Stimulated activated memory B cell treated with anti-CD40 and anti-IgM and Interleukin-4, amounts not matched to agents 10 μg/mL and 1 μg/mL and 100 μg/mL, for 72 hours (primary cell): ENCODE results near the gene LCE7A.

Source experiments
- ATAC-seq: fragments of 150-1000 bp; cut with Tn5 transposase; 2 replicates; pipeline ENCODE4 v1.10.0; 2021
- H3K27ac Mint-ChIP-seq: one replicate; pipeline ENCODE4 v1.8.0; 2022; ENCODE audit warnings: mild to moderate bottlenecking, mixed read lengths
- H3K27me3 Mint-ChIP-seq: one replicate; pipeline ENCODE4 v1.8.0; 2022; ENCODE audit warnings: mixed read lengths
- H3K36me3 Mint-ChIP-seq: one replicate; pipeline ENCODE4 v1.8.0; 2022; ENCODE audit warnings: mixed read lengths
- H3K4me1 Mint-ChIP-seq: one replicate; pipeline ENCODE4 v1.8.0; 2022; ENCODE audit warnings: mixed read lengths
- H3K4me3 Mint-ChIP-seq: one replicate; pipeline ENCODE4 v1.8.0; 2022; ENCODE audit warnings: mild to moderate bottlenecking, moderate library complexity, mixed read lengths
- H3K9me3 Mint-ChIP-seq: one replicate; pipeline ENCODE4 v1.8.0; 2022; ENCODE audit warnings: mixed read lengths

Gene LCE7A

GRCh38 chr1:152870831-152871730 lies 11.3 kb downstream of the LCE7A start:
- Mint-ChIP-seq H3K27me3 (peaks cover 28% of the 10 kb centered on the region), H3K27ac (no peak overlapping the region), H3K4me3 (no peak overlapping the region), H3K9me3 (no peaks in the 10 kb centered on the region), H3K36me3 (no peaks in the 10 kb centered on the region), H3K4me1 (peaks cover 14% of the 10 kb centered on the region)
- ATAC-seq: no peak

GRCh38 chr1:152871731-152872126 lies 11.9 kb downstream of the LCE7A start:
- no peaks in the 10 kb centered on the region for H3K36me3 Mint-ChIP-seq
- H3K4me1 Mint-ChIP-seq: peaks cover 14% of the 10 kb centered on the region
- peaks cover 28% of the 10 kb centered on the region for H3K27me3 Mint-ChIP-seq
- no peak overlapping the region for H3K27ac Mint-ChIP-seq
- H3K9me3 Mint-ChIP-seq: no peaks in the 10 kb centered on the region
- no peak for ATAC-seq
- no peak overlapping the region for H3K4me3 Mint-ChIP-seq

- no peak overlapping the region for H3K27ac Mint-ChIP-seq
- H3K4me3 Mint-ChIP-seq: no peak overlapping the region
- ATAC-seq: no peak
- peaks cover 28% of the 10 kb centered on the region for H3K27me3 Mint-ChIP-seq
- no peaks in the 10 kb centered on the region for H3K36me3 Mint-ChIP-seq
- no peaks in the 10 kb centered on the region for H3K9me3 Mint-ChIP-seq
- H3K4me1 Mint-ChIP-seq: peaks cover 14% of the 10 kb centered on the region
These were observed 13.7 kb downstream of the LCE7A start for GRCh38 chr1:152873495-152873894.

DNA sequence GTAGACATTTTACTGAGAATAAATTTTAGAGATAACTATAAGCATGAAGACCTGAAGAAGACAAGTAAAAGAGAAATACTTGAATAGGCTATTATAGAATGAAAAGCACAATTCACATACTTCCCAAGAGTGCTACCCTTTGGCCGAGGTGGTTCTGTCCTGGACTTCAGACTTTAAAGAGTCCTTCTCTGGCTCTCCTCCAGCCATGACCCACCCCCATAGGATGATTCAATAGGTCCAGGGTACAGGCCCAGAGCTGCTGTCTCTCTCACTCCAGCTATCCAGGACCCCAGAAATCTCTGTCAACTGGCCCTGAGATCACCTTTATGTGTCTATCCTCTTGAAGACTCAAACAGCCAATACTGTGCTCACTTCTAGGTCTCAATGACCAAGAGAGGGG lies 17.0 kb downstream of the LCE7A start:
- Mint-ChIP-seq H3K4me1 (peaks cover 20% of the 10 kb centered on the region), H3K27ac (no peak overlapping the region), H3K9me3 (no peaks in the 10 kb centered on the region), H3K27me3 (peaks cover 20% of the 10 kb centered on the region), H3K4me3 (no peak overlapping the region), H3K36me3 (no peaks in the 10 kb centered on the region)
- ATAC-seq: no peak

DNA sequence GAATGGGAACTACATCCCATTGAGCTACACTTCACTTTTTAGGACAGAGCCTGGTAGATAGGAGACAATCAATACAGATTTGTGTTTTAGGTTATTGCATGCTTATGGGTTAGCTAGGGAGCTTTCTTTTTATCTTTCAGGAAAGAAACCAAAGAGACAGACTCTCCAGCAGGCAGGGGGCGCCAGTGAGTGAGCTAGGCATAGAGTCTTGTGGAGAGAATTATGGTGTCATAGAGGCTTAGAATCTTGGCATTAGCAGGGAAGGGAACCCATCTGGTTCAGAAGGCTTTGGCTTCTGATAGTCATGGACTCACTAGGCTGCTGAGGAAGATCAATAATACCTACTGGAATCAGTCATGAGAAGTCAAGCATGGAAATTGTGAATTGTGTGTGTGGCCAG lies 18.2 kb downstream of the LCE7A start, which contains the start of gene SMCP:
TSS of gene SMCP (plus strand) at position 281 of the 400 bp plus-strand sequence. CDS start 6,101 bp downstream, outside the sequence.
- peaks cover 15% of the 10 kb centered on the region for H3K4me1 Mint-ChIP-seq
- no peak within 1 kb of the TSS for H3K27ac Mint-ChIP-seq
- no peak for ATAC-seq
- H3K9me3 Mint-ChIP-seq: no peaks in the 10 kb centered on the region
- H3K4me3 Mint-ChIP-seq: no peak within 1 kb of the TSS
- H3K36me3 Mint-ChIP-seq: no peaks in the 10 kb centered on the region
- peaks cover 11% of the 10 kb centered on the region for H3K27me3 Mint-ChIP-seq

DNA sequence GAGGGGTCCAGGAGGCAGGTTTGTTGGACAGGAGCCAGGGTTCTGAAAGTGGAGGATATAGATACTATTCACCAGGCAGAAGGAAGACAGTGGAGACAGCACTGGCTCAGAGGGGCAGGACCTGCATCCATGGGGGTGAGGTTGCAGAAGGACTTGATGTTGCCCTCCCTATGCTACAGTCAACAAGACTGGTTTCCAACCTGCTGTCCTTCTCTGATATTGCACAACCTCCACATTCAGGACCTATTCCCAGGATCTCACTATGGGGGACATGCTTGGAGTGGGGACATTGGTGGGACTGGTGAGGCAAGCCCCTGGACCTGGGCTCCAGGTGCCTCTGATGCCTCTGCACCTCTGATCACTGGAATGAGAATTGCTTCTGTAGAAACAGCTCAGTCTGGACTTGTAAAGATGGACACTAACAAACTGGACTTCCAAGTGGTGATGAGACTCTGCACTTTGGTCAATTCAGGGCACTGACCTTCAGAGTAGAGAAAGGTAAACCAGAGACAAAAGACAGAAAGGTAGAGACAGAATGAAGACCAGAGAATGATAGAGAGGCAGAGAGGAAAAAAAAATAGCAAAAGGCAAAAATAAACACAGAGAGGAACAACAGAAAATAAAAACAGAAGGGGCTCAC lies 19.9 kb downstream of the LCE7A start:
- peaks cover 11% of the 10 kb centered on the region for H3K27me3 Mint-ChIP-seq
- H3K9me3 Mint-ChIP-seq: no peaks in the 10 kb centered on the region
- H3K4me1 Mint-ChIP-seq: peaks cover 15% of the 10 kb centered on the region
- H3K27ac Mint-ChIP-seq: no peak overlapping the region
- ATAC-seq: no peak
- no peak overlapping the region for H3K4me3 Mint-ChIP-seq
- H3K36me3 Mint-ChIP-seq: no peaks in the 10 kb centered on the region

- no peak for ATAC-seq
These were observed 20.5 kb downstream of the LCE7A start for GRCh38 chr1:152880316-152880715.

GRCh38 chr1:152880907-152881306 lies 21.1 kb downstream of the LCE7A start:
- ATAC-seq: no peak
- H3K9me3 Mint-ChIP-seq: no peaks in the 10 kb centered on the region
- no peaks in the 10 kb centered on the region for H3K27me3 Mint-ChIP-seq
- no peak overlapping the region for H3K4me3 Mint-ChIP-seq
- no peak overlapping the region for H3K27ac Mint-ChIP-seq
- peaks cover 15% of the 10 kb centered on the region for H3K4me1 Mint-ChIP-seq
- H3K36me3 Mint-ChIP-seq: no peaks in the 10 kb centered on the region

More at GRCh38 chr1:152880316-152880715, 20.5 kb downstream of the LCE7A start:
- H3K9me3 Mint-ChIP-seq: no peaks in the 10 kb centered on the region
- H3K27ac Mint-ChIP-seq: no peak overlapping the region
- H3K4me3 Mint-ChIP-seq: no peak overlapping the region
- H3K27me3 Mint-ChIP-seq: peaks cover 5% of the 10 kb centered on the region
- peaks cover 15% of the 10 kb centered on the region for H3K4me1 Mint-ChIP-seq
- no peaks in the 10 kb centered on the region for H3K36me3 Mint-ChIP-seq

DNA sequence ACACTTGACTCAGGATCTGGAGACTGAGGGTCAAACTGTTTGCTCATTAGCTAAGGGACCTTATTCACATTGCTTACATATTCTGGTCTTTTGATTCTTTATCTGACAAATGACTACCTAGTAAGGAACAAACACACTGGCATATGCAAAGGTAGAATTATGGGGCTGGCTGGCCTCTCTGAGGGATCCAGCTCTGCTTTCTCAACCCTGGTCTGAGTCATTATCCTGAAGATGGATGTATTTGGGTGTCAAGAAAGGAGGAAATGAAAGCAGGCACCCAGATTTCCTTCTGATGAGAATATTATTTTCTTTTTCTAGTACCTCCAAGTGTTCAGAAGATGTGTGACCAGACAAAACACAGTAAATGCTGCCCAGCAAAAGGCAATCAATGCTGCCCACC lies 24.3 kb downstream of the LCE7A start:
- no peak overlapping the region for H3K27ac Mint-ChIP-seq
- no peaks in the 10 kb centered on the region for H3K9me3 Mint-ChIP-seq
- H3K4me3 Mint-ChIP-seq: no peak overlapping the region
- no peak for ATAC-seq
- H3K4me1 Mint-ChIP-seq: peaks cover 15% of the 10 kb centered on the region
- no peaks in the 10 kb centered on the region for H3K27me3 Mint-ChIP-seq
- H3K36me3 Mint-ChIP-seq: no peaks in the 10 kb centered on the region

DNA sequence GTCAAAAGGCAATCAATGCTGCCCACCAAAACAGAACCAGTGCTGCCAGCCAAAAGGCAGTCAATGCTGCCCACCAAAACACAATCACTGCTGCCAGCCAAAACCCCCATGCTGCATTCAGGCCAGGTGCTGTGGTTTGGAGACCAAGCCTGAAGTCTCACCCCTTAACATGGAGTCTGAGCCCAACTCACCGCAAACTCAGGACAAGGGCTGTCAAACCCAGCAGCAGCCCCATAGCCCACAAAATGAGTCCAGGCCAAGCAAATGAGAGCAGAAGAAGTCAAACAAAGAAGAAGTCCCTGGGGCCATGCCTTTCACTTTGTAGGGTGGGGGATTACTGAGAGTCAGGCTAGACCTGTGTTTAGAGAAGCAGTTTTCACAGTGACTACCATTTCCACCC lies 24.7 kb downstream of the LCE7A start:
- Mint-ChIP-seq H3K27ac (no peak overlapping the region), H3K4me1 (peaks cover 12% of the 10 kb centered on the region), H3K4me3 (no peak overlapping the region), H3K27me3 (no peaks in the 10 kb centered on the region), H3K36me3 (no peaks in the 10 kb centered on the region), H3K9me3 (no peaks in the 10 kb centered on the region)
- no peak for ATAC-seq

DNA sequence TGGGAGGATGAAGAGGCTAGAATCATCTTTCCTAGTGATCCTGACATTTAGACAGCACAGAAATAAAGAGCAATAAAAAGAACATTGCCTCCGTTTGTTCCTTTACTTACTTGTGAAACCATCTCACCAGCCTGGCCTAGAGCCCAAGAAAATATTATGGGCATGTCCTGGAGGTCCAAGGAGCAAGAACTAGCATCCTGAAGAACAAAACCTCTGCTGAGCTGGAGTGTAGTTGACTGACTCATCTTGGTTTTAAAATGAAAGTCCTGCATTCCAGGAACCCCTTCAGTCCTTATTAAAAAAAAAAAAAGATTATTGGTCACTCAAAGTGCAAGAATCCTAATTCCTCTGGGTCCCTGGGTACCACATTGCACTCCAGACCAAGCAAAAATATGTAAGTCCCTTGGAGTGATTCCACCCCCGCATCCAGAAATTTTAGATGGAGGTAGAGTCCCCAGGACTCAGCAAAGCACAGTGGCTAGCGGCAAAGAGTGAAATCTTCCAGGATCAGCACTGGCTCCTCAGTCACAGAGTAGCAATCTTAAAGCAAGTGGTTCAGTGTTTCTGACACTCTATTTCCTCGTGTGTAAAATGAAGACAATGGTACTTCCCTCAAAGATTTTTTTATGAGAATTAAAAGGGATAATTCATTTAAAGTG lies 25.3 kb downstream of the LCE7A start:
- Mint-ChIP-seq H3K27ac (no peak overlapping the region), H3K36me3 (no peaks in the 10 kb centered on the region), H3K27me3 (peaks cover 5% of the 10 kb centered on the region), H3K4me3 (no peak overlapping the region), H3K9me3 (no peaks in the 10 kb centered on the region), H3K4me1 (peaks cover 6% of the 10 kb centered on the region)
- ATAC-seq: no peak

GRCh38 chr1:152886085-152886484 lies 26.3 kb downstream of the LCE7A start:
- Mint-ChIP-seq H3K36me3 (no peaks in the 10 kb centered on the region), H3K9me3 (no peaks in the 10 kb centered on the region), H3K27ac (no peak overlapping the region), H3K4me3 (no peak overlapping the region), H3K27me3 (peaks cover 10% of the 10 kb centered on the region), H3K4me1 (no peaks in the 10 kb centered on the region)
- no peak for ATAC-seq

GRCh38 chr1:152886758-152887409 lies 27.1 kb downstream of the LCE7A start:
- Mint-ChIP-seq H3K4me3 (no peak overlapping the region), H3K27me3 (peaks cover 10% of the 10 kb centered on the region), H3K4me1 (no peaks in the 10 kb centered on the region), H3K27ac (no peak overlapping the region), H3K9me3 (no peaks in the 10 kb centered on the region), H3K36me3 (no peaks in the 10 kb centered on the region)
- ATAC-seq: peak; percentile 37

GRCh38 chr1:152888126-152888525 lies 28.3 kb downstream of the LCE7A start:
- Mint-ChIP-seq H3K27me3 (peaks cover 11% of the 10 kb centered on the region), H3K9me3 (no peaks in the 10 kb centered on the region), H3K4me3 (no peak overlapping the region), H3K36me3 (no peaks in the 10 kb centered on the region), H3K27ac (no peak overlapping the region), H3K4me1 (no peaks in the 10 kb centered on the region)
- ATAC-seq: no peak

DNA sequence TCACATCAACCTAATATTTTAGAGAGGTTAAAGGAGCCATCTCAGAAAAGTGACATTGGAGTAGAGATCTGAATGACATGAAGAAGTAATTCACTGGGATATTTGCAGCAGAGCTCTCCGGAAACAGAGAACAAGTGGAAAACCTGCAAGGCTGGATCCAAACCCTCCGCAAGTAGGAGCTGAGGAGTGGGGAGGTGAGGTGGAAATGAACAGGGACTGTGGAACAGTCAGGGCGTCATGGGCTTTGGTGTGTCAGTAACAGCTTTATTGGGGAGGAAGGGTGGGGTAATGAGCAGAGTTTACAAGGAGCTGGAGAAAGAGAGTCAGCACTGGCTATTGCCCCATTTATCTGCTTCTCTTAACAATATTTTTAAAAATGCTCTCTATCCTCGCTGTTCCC lies 39.2 kb downstream of the LCE7A start:
- Mint-ChIP-seq H3K4me3 (no peak overlapping the region), H3K4me1 (no peaks in the 10 kb centered on the region), H3K27ac (no peak overlapping the region), H3K36me3 (no peaks in the 10 kb centered on the region), H3K27me3 (peaks cover 53% of the 10 kb centered on the region), H3K9me3 (peaks cover 3% of the 10 kb centered on the region)
- no peak for ATAC-seq
